ENCODE measurements around the gene GPR146.

- TF ChIP-seq CTCF (IDR thresholded peaks at IDR 0.05) = no peak
- TF ChIP-seq POLR2A (IDR thresholded peaks at IDR 0.05) = no peak
Measured at GRCh38 chr7:1009747-1010146, 34.6 kb upstream of the GPR146 start.

All from lower leg skin (tissue), 3 donors.